A673 (cell line): ENCODE data around the gene SNX2. TPM values are rescaled to one million over a fixed set of nuclear protein-coding genes. Genes with fewer than 3 reads are reported as not detected.

Experiments
- BruUV-seq: library from RNA; stranded (reverse); fragments of 400-500 nt; replicated peaks from 2 replicates; lab custom pipeline; 2021; lab: Mats Ljungman, UMichigan
- CTCF ChIA-PET: fragments of 300-600 bp; sonication (Branson Sonifier 250); formaldehyde crosslinking; loops from one replicate; lab custom pipeline; 2022; ENCODE audit warnings: antibody characterized with exemption; lab: Charles Lee
- POLR2A ChIA-PET: fragments of 300-600 bp; sonication (Branson Sonifier 250); formaldehyde crosslinking; loops from one replicate; lab custom pipeline; 2022; ENCODE audit warnings: antibody characterized with exemption; ENCODE audit not compliant: low non-redundant PET; lab: Charles Lee
- DNase-seq: peaks from one replicate; pipeline ENCODE4 v3.0.0-alpha.2; 2015; ENCODE audit warnings: low spot score
- H3K27ac ChIP-seq: fragments of 200-600 bp; sonication (generic); 2 replicates; pipeline ENCODE4 v1.5.1; 2016; ENCODE audit warnings: mixed run types, low read depth, mild to moderate bottlenecking, mixed read lengths, antibody characterized with exemption, low read length; ENCODE audit not compliant: poor library complexity, severe bottlenecking
- H3K27me3 ChIP-seq: fragments of 200-600 bp; sonication (generic); replicated peaks from 2 replicates; pipeline ENCODE4 v1.6.1; 2017; ENCODE audit warnings: mixed run types, low read depth, mild to moderate bottlenecking, mixed read lengths, antibody characterized with exemption, low read length; ENCODE audit not compliant: insufficient read depth, poor library complexity
- H3K36me3 ChIP-seq: fragments of 200-600 bp; sonication (generic); 2 replicates; pipeline ENCODE4 v1.6.1; 2016; ENCODE audit warnings: mixed run types, mild to moderate bottlenecking, mixed read lengths, antibody characterized with exemption, low read length; ENCODE audit not compliant: insufficient read depth, poor library complexity, severe bottlenecking
- H3K4me1 ChIP-seq: fragments of 200-600 bp; sonication (generic); 2 replicates; pipeline ENCODE4 v1.6.1; 2017; ENCODE audit warnings: mixed run types, mild to moderate bottlenecking, mixed read lengths, antibody characterized with exemption, low read length; ENCODE audit not compliant: insufficient read depth, poor library complexity, severe bottlenecking
- H3K4me3 ChIP-seq: fragments of 200-600 bp; sonication (generic); 2 replicates; pipeline ENCODE4 v1.5.1; 2016; ENCODE audit warnings: low read depth, mixed run types, mild to moderate bottlenecking, mixed read lengths, low read length; ENCODE audit not compliant: poor library complexity, severe bottlenecking
- H3K9me3 ChIP-seq: fragments of 200-600 bp; sonication (generic); 2 replicates; pipeline ENCODE4 v1.6.1; 2016; ENCODE audit warnings: mixed run types, low read depth, mild to moderate bottlenecking, mixed read lengths, antibody characterized with exemption, low read length; ENCODE audit not compliant: poor library complexity, severe bottlenecking
- CTCF ChIP-seq: fragments of 300-800, 200-600 bp; sonication (generic); conservative IDR thresholded peaks from 2 replicates; pipeline ENCODE4 v1.5.1; 2017; ENCODE audit warnings: low read depth, mild to moderate bottlenecking, antibody characterized with exemption, low read length, moderate library complexity, mixed read lengths
- EZH2 ChIP-seq: fragments of 200-600 bp; sonication (generic); IDR thresholded peaks from 2 replicates; pipeline ENCODE4 v1.6.1; 2017; ENCODE audit warnings: borderline replicate concordance, low read depth, mild to moderate bottlenecking, mixed read lengths, antibody characterized with exemption, low read length; ENCODE audit not compliant: poor library complexity, severe bottlenecking
- intact Hi-C: fragments of 100-400 bp; cut with micrococcal nuclease; formaldehyde crosslinking; loops from one replicate; pipeline ENCODE4 v1.10.0; 2022; ENCODE audit not compliant: unreplicated experiment
- total RNA-seq: library from RNA; stranded (reverse); gene quantifications from 2 replicates; pipeline ENCODE4 v1.2.3, GENCODE V29; 2021

SNX2 gene
- total RNA-seq, 1 experiment from 2014 or later: 64.3 TPM

DNA sequence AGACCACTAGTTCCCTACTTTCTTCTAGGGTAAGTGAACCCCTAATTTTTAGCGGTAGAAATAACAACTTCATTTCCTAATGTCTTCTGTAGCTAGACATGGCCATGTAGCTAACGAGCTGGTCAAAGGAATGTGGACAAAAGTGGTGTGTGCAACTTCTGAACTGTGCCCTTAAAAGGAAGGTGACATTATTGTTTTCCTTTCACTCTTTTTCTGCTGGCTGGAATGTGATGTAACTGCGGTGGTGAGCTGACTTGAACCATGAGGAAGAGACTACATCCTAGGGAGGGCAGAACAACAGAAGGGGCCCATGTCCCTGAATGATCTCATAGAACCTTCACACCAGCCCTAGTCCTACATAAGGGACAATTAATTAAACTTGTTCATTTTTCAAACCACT lies 1.3 kb upstream of the SNX2 start:
- no peaks in the 10 kb centered on the region for H3K27me3 ChIP-seq
- DNase-seq: no peak
- no peaks in the 10 kb centered on the region for H3K36me3 ChIP-seq
- no TSS peak for BruUV-seq
- H3K4me1 ChIP-seq: no peaks in the 10 kb centered on the region
- H3K9me3 ChIP-seq: no peaks in the 10 kb centered on the region
- no peak overlapping the region for H3K27ac ChIP-seq
- no peak overlapping the region for H3K4me3 ChIP-seq
- CTCF ChIA-PET: no interaction called here
- POLR2A ChIA-PET: no interaction called here
- TF ChIP-seq EZH2 (no peak), CTCF (no peak)
- intact Hi-C loops: no loop called here

GRCh38 chr5:122774519-122774860 lies 390 bp upstream of the SNX2 start:
- H3K36me3 ChIP-seq: no peaks in the 10 kb centered on the region
- no peak overlapping the region for H3K27ac ChIP-seq
- BruUV-seq: no TSS peak
- ChIA-PET POLR2A (no interaction called here), CTCF (no interaction called here)
- H3K9me3 ChIP-seq: no peaks in the 10 kb centered on the region
- H3K4me1 ChIP-seq: no peaks in the 10 kb centered on the region
- H3K27me3 ChIP-seq: no peaks in the 10 kb centered on the region
- TF ChIP-seq EZH2 (no peak), CTCF (no peak)
- peak overlapping the region; percentile 98 for H3K4me3 ChIP-seq
- intact Hi-C loops: no loop called here
- no peak for DNase-seq

GRCh38 chr5:122775550-122776542 lies 966 bp downstream of the SNX2 start:
- no peaks in the 10 kb centered on the region for H3K27me3 ChIP-seq
- no peaks in the 10 kb centered on the region for H3K9me3 ChIP-seq
- H3K36me3 ChIP-seq: no peaks in the 10 kb centered on the region
- POLR2A ChIA-PET: interaction anchor here (0.6 kb wide), 1 partner anchor 580 kb away, joined by 3 read pairs; no protein-coding TSS in a partner anchor
- DNase-seq: peak; percentile 31
- CTCF ChIA-PET: interaction anchor here (0.6 kb wide), 1 partner anchor 72 kb away, joined by 4 read pairs; no protein-coding TSS in a partner anchor
- intact Hi-C loops: no loop called here
- H3K4me1 ChIP-seq: no peaks in the 10 kb centered on the region
- peak overlapping the region; percentile 98 for H3K4me3 ChIP-seq
- H3K27ac ChIP-seq: peak overlapping the region; percentile 76
- TSS peak; percentile 39 for BruUV-seq
- TF ChIP-seq EZH2 (no peak), CTCF (no peak)
